ENCODE measurements around the gene SEMA6B.

SEMA6B gene

GRCh38 chr19:4523306-4524110 is 36.0 kb downstream of the SEMA6B start:
- DNase-seq: peak; percentile 16

DNA sequence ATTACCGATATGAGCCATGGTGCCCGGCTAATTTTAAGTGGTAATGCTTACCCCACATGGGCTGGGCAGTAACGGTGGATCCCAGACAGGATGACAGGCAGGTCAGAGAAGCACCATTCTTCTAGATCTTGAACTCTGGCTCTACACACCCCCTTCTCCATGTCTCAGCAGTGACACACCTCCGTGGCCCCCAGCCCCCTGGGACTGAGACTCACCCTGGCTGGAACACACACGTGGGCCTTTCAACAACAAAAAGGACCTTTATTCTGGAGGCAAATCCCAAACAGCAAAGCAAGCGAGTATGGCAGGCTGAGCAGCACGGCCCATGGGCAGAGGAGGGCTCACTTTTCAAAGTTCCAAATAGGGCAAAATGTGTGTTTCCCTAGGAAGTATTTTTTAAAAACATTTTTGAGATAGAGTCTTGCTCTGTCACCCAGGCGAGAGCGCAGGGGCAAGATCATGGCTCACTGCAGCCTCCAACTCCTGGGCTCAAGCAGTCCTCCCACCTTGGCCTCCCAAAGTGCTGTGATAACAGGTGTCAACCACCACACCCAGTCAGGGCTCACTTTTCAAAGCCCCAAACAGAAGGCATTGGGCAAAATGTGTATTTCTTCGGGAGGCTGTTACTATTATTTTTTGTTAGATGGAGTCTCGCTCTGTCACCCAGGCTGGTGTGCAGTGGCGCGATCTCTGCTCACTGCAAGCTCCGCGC is 37.0 kb downstream of the SEMA6B start:
- DNase-seq: no peak

DNA sequence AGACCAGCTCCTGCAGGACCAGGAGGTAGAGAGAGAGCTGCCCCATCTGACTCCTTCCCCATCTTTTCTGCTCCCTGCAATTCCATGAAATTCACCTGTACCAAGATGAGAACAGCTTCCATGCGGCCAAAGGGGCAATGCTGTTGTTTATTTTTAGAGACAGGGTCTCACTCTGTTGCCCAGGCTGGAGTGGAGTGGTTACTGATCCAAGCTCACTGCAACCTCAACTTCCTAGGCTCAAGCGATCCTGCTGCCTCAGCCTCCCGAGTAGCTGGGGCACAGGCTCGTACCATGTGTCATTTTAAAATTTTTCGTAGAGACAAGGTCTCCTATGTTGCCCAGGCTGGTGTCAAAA is 37.6 kb downstream of the SEMA6B start:
- no peak for DNase-seq

- no peak for DNase-seq
Measured at GRCh38 chr19:4521170-4521887, 38.2 kb downstream of the SEMA6B start.

DNA sequence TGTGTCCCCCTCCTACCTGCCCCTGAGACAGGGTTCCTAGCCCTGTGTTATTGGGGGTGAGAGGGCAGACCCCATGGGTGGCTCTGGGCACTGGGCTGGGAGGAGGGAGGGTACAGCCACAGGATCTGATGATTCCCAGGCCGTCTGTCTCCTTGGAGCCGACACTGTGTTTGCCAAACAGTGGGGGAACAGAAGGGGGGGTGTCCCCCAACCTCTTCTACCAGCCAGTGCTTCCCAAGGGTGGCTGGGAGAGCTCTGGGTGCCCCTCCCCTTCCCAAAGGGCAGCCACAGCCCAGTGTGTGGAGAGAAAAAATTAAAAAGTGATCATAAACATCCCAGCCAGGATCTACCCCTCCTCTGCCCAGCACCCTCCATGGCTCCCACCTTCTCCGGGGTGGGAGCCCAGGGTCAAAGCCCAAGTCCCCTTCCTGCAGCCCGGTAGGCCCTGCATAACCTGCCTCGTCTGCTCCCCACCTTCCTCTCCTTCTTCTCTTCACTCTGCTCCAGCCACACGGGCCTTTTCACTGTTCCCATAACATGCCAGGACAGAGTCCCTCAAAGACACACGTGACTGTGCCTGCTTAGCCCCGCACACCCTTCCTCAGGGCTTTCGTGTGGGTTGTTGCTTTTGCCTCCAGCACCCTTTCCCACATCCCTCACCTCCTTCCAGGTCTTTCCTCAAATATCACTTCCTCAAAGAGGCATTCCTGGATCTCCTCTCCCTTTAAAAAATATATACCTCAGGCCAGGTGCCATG is 39.8 kb downstream of the SEMA6B start:
- DNase-seq: no peak

- no peak for DNase-seq
Measured at GRCh38 chr19:4519172-4519496, 40.4 kb downstream of the SEMA6B start.

- DNase-seq: no peak
Measured at GRCh38 chr19:4518345-4519171, 40.9 kb downstream of the SEMA6B start, which contains the start of gene PLIN4. PLIN4 (minus strand) TSS chr19:4518486; CDS start chr19:4518272, 214 bp downstream.

- DNase-seq: no peak
Measured at GRCh38 chr19:4517451-4518057, 41.9 kb downstream of the SEMA6B start.

- DNase-seq: no peak
Measured at GRCh38 chr19:4516939-4517300, 42.6 kb downstream of the SEMA6B start.

GRCh38 chr19:4516199-4516938 is 43.1 kb downstream of the SEMA6B start:
- DNase-seq: no peak

GRCh38 chr19:4515732-4516131 is 43.8 kb downstream of the SEMA6B start:
- no peak for DNase-seq

DNA sequence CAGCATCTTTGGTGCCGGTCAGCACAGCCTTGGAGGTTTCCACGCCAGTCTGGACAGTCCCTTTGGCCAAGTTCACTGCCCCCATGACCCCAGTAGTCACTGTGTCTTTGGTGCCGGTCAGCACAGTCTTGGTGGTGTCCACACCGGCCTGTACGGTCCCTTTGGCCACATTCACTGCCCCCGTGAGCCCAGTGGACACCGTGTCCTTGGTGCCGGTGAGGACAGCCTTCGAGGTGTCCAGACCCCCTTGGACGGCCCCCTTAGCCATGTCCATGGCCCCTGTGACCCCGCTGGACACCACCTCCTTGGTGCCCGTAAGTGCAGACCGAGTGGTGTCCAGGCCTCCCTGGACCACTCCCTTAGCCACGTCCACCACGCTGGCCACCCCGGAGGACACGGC is 46.2 kb downstream of the SEMA6B start:
- DNase-seq: no peak

DNA sequence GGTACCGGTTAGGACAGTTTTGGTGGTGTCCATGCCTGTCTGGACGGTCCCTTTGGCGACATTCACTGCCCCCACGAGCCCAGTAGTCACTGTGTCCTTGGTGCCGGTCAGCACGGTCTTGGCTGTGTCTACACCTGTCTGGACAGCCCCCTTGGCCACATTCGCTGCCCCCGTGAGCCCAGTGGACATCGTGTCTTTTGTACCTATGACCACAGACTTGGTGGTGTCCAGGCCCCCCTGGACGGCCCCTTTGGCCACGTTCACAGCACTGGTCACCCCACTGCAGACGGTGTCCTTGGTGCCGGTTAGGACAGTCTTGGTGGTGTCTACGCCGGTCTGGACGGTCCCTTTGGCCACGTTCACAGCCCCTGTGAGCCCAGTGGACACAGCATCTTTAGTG is 47.4 kb downstream of the SEMA6B start:
- no peak for DNase-seq

GRCh38 chr19:4511300-4512054 is 48.0 kb downstream of the SEMA6B start:
- DNase-seq: no peak

GRCh38 chr19:4510435-4511255 is 48.8 kb downstream of the SEMA6B start:
- no peak for DNase-seq

DNA sequence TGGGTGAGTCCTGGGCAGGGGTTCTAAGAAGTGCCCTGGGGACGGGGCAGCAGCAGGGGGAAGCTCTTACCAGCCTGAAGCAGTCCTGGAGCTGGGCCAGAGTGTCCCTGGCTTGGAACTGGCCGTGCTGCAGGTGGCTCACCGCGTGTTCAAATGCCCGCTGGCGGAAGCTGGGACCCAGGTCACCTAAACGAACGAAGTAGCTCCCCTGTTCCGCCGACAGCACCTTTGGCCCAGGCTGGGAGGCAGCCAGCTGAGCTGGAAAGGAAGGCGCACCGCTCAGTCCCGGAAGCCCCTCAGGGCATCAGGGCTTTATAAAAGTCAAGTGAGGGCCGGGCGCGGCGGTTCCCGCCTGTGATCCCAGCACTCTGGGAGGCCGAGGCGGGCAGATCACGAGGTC is 50.8 kb downstream of the SEMA6B start:
- DNase-seq: no peak

DNA sequence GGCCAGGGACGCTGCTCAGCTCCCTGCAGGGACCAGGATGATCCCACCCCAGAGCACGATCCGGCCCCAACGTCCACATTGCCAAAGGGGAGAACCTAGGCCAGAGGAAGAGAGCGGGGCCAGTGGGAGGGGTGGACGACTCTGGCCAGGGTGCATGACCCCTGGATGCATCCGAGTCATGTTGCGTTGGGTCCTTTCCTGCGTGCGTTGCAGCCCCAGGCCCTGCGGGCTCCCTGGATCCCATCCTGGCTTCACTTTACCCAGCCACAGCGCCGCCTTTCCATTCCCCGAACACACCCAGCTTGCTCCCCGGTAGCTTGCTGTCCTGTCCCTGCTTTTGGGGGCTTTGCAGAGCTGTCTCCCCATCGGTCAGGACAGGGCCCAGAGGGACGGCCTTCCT is 51.7 kb downstream of the SEMA6B start:
- no peak for DNase-seq

DNA sequence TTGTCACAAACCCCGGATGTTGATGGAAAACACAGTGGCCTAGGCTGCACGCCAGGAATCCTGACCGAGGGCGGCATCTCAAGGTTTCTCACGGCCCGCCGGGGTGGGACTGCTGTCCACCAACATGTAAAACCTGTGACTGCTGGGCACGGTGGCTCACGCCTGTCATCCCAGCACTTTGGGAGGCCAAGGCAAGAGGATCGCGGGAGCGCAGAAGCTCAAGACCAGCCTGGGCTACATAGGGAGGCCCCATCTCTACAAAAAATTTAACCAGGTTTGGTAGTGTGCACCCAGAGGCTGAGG is 52.4 kb downstream of the SEMA6B start:
- DNase-seq: no peak

DNA sequence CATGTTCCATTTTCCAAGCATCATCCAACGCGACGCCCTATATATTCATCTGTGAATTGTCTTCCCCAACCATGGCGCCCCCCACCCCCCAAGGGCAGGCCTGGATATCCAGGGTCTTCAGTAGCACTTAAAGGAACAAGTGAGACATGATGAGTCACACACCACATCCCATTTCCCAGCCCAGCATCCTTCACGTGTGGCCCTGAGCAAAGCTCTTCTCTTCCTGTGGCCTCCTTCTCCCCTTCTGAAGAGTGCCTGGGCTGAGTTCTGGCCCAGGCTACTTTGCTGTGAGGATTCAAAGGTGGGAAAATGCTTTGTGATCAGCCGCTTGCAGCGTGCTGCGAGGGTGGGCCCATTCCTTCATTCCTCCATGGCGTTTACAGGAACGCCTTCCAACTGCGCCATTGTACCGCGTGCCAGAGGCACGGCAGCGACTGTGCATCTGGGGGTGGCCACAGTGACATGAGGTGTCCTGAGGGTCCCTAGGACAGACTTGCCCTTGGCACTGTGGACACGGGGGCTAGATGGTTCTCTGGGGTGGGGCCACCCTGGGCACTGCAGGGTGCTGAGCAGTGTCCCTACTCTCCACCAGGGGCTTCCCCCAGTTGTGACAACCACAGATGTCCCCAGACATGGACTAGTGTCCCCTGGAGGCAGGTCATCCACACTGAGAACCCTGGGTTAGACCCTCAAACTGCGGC is 52.9 kb downstream of the SEMA6B start:
- DNase-seq: no peak

All from CD4-positive, alpha-beta T cell treated with Interleukin-10 for 1 hour (primary cell).